Kidney epithelial cell (primary cell): ENCODE data around the gene LINC01488. TPM values are rescaled to one million over a fixed set of nuclear protein-coding genes. Genes with fewer than 3 reads are reported as not detected.

Experiments
- DNase-seq: peaks from one replicate; pipeline ENCODE4 v3.0.0-alpha.2; 2010; ENCODE audit warnings: low read depth
- H3K27me3 ChIP-seq: 2 replicates; pipeline ENCODE4 v1.6.0; 2011; ENCODE audit warnings: low read length; ENCODE audit not compliant: control insufficient read depth, insufficient read depth
- H3K36me3 ChIP-seq: 2 replicates; pipeline ENCODE4 v1.5.1; 2011; ENCODE audit warnings: low read length; ENCODE audit not compliant: control insufficient read depth, insufficient read depth
- H3K4me3 ChIP-seq: 2 replicates; pipeline ENCODE4 v1.5.1; 2011; ENCODE audit warnings: low read depth, mild to moderate bottlenecking, control low read depth, low read length
- CTCF ChIP-seq: IDR thresholded peaks from 2 replicates; pipeline ENCODE4 v1.5.1; 2011; ENCODE audit warnings: mild to moderate bottlenecking, moderate library complexity, low read length, control low read depth, inconsistent platforms; ENCODE audit not compliant: insufficient read depth, poor library complexity, severe bottlenecking
- total RNA-seq: library from RNA; depleted of rRNA; stranded (reverse); fragments of >200 nt; gene quantifications from 2 replicates; pipeline ENCODE4 v1.2.3, GENCODE V29; 2015

LINC01488 gene
- total RNA-seq, 1 donor from 2014 or later = not detected

- no peak for TF ChIP-seq CTCF
- Histone ChIP-seq H3K36me3 (no peaks in the 10 kb centered on the region), H3K4me3 (no peak overlapping the region), H3K27me3 (peaks cover 3% of the 10 kb centered on the region)
- DNase-seq = no peak
Measured at GRCh38 chr11:69531071-69531716, 49.7 kb downstream of the LINC01488 start.

GRCh38 chr11:69531717-69532088 is 50.2 kb downstream of the LINC01488 start:
- TF ChIP-seq CTCF = no peak
- no peak for DNase-seq
- Histone ChIP-seq H3K4me3 (no peak overlapping the region), H3K27me3 (peaks cover 3% of the 10 kb centered on the region), H3K36me3 (no peaks in the 10 kb centered on the region)

GRCh38 chr11:69533296-69534165 is 52.1 kb downstream of the LINC01488 start:
- TF ChIP-seq CTCF = no peak
- Histone ChIP-seq H3K4me3 (no peak overlapping the region), H3K36me3 (no peaks in the 10 kb centered on the region), H3K27me3 (peaks cover 3% of the 10 kb centered on the region)
- no peak for DNase-seq

GRCh38 chr11:69534166-69534530 is 52.7 kb downstream of the LINC01488 start:
- Histone ChIP-seq H3K4me3 (no peak overlapping the region), H3K36me3 (no peaks in the 10 kb centered on the region), H3K27me3 (peaks cover 3% of the 10 kb centered on the region)
- DNase-seq = no peak
- no peak for TF ChIP-seq CTCF

GRCh38 chr11:69535908-69536307 is 54.4 kb downstream of the LINC01488 start:
- H3K4me3 ChIP-seq = no peak overlapping the region
- no peak for TF ChIP-seq CTCF
- no peak for DNase-seq
- H3K27me3 ChIP-seq = peaks cover 3% of the 10 kb centered on the region
- no peaks in the 10 kb centered on the region for H3K36me3 ChIP-seq
